GM12878 (cell line): Measurements from ENCODE around the gene SMCO4. TPM values are rescaled to one million over a fixed set of nuclear protein-coding genes. Genes with fewer than 3 reads are reported as not detected.

Experiments used
- ASH2L ChIP-seq: fragments of 300-600, 200-600 bp; sonication (generic); IDR thresholded peaks from 2 replicates; pipeline ENCODE4 v1.6.1; 2017; ENCODE audit warnings: low read depth, mild to moderate bottlenecking, borderline replicate concordance
- ATF3 ChIP-seq: IDR thresholded peaks from 2 replicates; pipeline ENCODE4 v1.6.1; 2011; ENCODE audit warnings: low read depth, mild to moderate bottlenecking, low read length, moderate library complexity, borderline replicate concordance; ENCODE audit errors: extremely low read depth
- BACH1 ChIP-seq: fragments of 450-650 bp; IDR thresholded peaks from 2 replicates; pipeline ENCODE4 v1.6.1; 2017; ENCODE audit warnings: mild to moderate bottlenecking, borderline replicate concordance
- BCL3 ChIP-seq: IDR thresholded peaks from 2 replicates; pipeline ENCODE4 v1.6.1; 2011; ENCODE audit warnings: borderline replicate concordance, low read depth, mild to moderate bottlenecking, moderate library complexity, low read length; ENCODE audit not compliant: insufficient read depth, poor library complexity, severe bottlenecking
- BMI1 ChIP-seq: fragments of 450-650 bp; IDR thresholded peaks from 2 replicates; pipeline ENCODE4 v1.6.1; 2016; ENCODE audit warnings: mild to moderate bottlenecking, moderate library complexity, borderline replicate concordance
- CHD1 ChIP-seq: IDR thresholded peaks from 2 replicates; pipeline ENCODE4 v1.6.1; 2012; ENCODE audit warnings: low read depth, low read length, improper control_type of control experiment
- CHD4 ChIP-seq: fragments of 200-600 bp; sonication (generic); IDR thresholded peaks from 2 replicates; pipeline ENCODE4 v1.6.1; 2016; ENCODE audit warnings: mild to moderate bottlenecking
- CREM ChIP-seq: IDR thresholded peaks from 2 replicates; pipeline ENCODE4 v1.6.1; 2014; ENCODE audit warnings: antibody characterized with exemption, low read depth
- E2F4 ChIP-seq: IDR thresholded peaks from 2 replicates; pipeline ENCODE4 v1.6.1; 2012; ENCODE audit warnings: low read depth, low read length, improper control_type of control experiment
- HSF1 ChIP-seq: fragments of 150-350 bp; IDR thresholded peaks from 2 replicates; pipeline ENCODE4 v1.6.1; 2014; ENCODE audit warnings: mild to moderate bottlenecking, low read depth, low read length
- NFYB ChIP-seq: IDR thresholded peaks from 2 replicates; pipeline ENCODE4 v1.6.1; 2011; ENCODE audit warnings: low read depth, mild to moderate bottlenecking, low read length, improper control_type of control experiment, moderate library complexity; ENCODE audit not compliant: insufficient read depth
- POLR2A ChIP-seq: IDR thresholded peaks from 2 replicates; pipeline ENCODE4 v1.6.1; 2011; ENCODE audit warnings: low read depth, mild to moderate bottlenecking, low read length
- SPI1 ChIP-seq: IDR thresholded peaks from 2 replicates; pipeline ENCODE4 v1.6.1; 2011; ENCODE audit warnings: low read depth, mild to moderate bottlenecking, low read length, moderate library complexity, borderline replicate concordance; ENCODE audit not compliant: insufficient read depth
- SRF ChIP-seq, 2 experiments: IDR thresholded peaks; 2 replicates each; pipeline ENCODE4 v1.6.1; 2011; ENCODE audit warnings: low read depth in 2 of 2, low read length in 2 of 2, mild to moderate bottlenecking in 1 of 2, moderate library complexity in 1 of 2
- YY1 ChIP-seq: IDR thresholded peaks from 2 replicates; pipeline ENCODE4 v1.6.1; 2011; ENCODE audit warnings: low read depth, mild to moderate bottlenecking, low read length
- polyA plus RNA-seq, 11 experiments: library from polyadenylated mRNA; depleted of rRNA in 4 of 11; unstranded in 6 of 11; stranded (reverse) in 5 of 11; fragments of >200 nt; fragmentation: Nextera tagmentation in 4 of 11; fragmentation: Illumina TruSeq in 1 of 11; extraction: Ambion mirVana in 4 of 11; extraction: Trizol in 1 of 11; gene quantifications; 1 replicate in 1 of 11; 2 replicates in 10 of 11; pipeline versions ENCODE4 v1.2.1 to v1.2.3, GENCODE V29; 2011 to 2016; ENCODE audit warnings: inconsistent platforms in 2 of 11, missing spikeins in 2 of 11, low read depth in 1 of 11
- total RNA-seq, 4 experiments: library from RNA; depleted of rRNA in 3 of 4; stranded (reverse); fragments of >200 nt in 3 of 4; fragmentation: Illumina TruSeq in 1 of 4; extraction: Trizol in 1 of 4; gene quantifications; 2 replicates each; pipeline versions ENCODE4 v1.2.1 to v1.2.3, GENCODE V29; 2013 to 2021

The SMCO4 gene
- total and polyA plus RNA-seq, 10 of the 15 experiments (the other 5 are each of a cell fraction or from before 2014, with no cell fraction given) = 3.6 to 59.9 (median 27.9) TPM

- TF ChIP-seq BCL3 (no peak), ATF3 (no peak), ASH2L (no peak), HSF1 (no peak), CHD1 (no peak), YY1 (no peak), SRF (IDR thresholded peaks at IDR 0.05; ENCODE audit: low read depth in 2 of 2, low read length in 2 of 2) (no peak), BACH1 (no peak), POLR2A (no peak), NFYB (no peak), CREM (no peak), E2F4 (no peak), SPI1 (peak; percentile 25; the same call in 1 of the 2 replicates), CHD4 (no peak), BMI1 (no peak)
Measured at GRCh38 chr11:93525601-93526345, 17.4 kb downstream of the SMCO4 start (continued).
